ENCODE results near the gene UBASH3A. TPM values are rescaled to one million over a fixed set of nuclear protein-coding genes. Genes with fewer than 3 reads are reported as not detected.

The UBASH3A gene
- total and polyA plus RNA-seq, 12 donors: 0.09 to 1.3 (median 0.15) TPM; not detected in 7

DNA sequence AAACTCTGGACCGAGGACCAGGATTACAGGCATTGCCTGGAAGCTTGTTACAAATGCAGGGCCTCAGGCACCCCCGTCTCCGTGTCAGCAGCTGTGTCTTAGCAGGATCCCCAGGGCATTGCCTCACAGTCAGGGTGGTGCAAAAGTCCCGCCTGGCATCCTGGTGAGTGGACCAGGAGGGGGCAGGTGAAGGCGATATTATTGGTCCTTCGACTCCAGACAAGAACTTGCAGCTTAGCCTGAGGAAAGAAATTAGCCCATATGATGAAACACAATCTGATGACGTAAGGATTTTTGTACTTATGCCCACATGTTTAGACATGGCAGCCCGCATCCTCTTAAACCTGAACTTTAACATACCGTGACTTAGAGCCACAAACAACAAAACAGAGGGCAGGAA, 51.5 kb downstream of the UBASH3A start:
- WGBS, 2 donors: 76 to 80% methylated on average over 9 of the region's 9 CpGs
- no peak overlapping the region for H3K27ac ChIP-seq
- ATAC-seq (no peak), DNase-seq (no peak)
- TF ChIP-seq, protein P1, sequence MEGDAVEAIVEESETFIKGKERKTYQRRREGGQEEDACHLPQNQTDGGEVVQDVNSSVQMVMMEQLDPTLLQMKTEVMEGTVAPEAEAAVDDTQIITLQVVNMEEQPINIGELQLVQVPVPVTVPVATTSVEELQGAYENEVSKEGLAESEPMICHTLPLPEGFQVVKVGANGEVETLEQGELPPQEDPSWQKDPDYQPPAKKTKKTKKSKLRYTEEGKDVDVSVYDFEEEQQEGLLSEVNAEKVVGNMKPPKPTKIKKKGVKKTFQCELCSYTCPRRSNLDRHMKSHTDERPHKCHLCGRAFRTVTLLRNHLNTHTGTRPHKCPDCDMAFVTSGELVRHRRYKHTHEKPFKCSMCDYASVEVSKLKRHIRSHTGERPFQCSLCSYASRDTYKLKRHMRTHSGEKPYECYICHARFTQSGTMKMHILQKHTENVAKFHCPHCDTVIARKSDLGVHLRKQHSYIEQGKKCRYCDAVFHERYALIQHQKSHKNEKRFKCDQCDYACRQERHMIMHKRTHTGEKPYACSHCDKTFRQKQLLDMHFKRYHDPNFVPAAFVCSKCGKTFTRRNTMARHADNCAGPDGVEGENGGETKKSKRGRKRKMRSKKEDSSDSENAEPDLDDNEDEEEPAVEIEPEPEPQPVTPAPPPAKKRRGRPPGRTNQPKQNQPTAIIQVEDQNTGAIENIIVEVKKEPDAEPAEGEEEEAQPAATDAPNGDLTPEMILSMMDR (IDR thresholded peaks at IDR 0.05): no peak
- no peaks in the 10 kb centered on the region for H3K9me3 ChIP-seq
- H3K27me3 ChIP-seq: peaks cover 0 to 16% (median 3%) of the 10 kb centered on the region in 7 donors
- intact Hi-C loops (cut with DNase I): no loop called here
- H3K36me3 ChIP-seq: no peaks in the 10 kb centered on the region
- H3K4me1 ChIP-seq: peaks cover 0 to 5% (median 0%) of the 10 kb centered on the region in 9 donors
- no peak overlapping the region for H3K4me3 ChIP-seq

DNA sequence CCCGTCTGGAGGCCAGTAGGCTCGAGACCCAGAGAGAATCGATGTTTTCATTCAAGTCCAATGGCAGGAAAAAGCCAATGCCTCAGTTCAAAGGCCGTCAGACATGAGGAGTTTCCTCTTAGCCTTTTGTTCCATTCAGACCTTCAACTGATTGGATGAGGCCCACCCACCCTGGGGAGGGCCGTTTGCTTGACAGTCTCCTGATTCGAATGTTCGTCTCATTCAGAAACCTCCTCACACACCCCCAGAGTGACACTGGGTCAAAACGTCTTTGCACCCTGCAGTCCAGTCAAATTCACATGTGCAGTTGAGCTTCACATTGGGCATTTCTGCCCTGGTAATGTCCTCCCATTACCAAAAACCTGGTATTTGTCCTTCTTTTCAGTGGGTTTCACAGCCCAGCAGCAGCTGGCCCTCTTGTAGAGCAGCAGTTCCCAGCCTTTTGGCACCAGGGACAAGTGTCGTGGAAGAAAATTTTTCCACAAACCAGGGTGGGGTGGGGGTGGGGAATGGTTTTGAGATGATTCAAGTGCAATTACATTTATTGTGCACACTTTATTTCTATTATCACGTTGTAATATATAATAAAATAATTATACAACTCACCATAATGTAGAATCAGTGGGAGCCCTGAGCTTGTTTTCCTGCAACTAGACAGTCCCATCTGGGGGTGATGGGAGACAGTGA, 52.2 kb downstream of the UBASH3A start:
- TF ChIP-seq, protein P1 (IDR thresholded peaks at IDR 0.05): no peak
- no peaks in the 10 kb centered on the region for H3K9me3 ChIP-seq
- no peak overlapping the region for H3K27ac ChIP-seq
- no peaks in the 10 kb centered on the region for H3K4me1 ChIP-seq
- ATAC-seq: no peak
- intact Hi-C loops (cut with DNase I): no loop called here
- H3K4me3 ChIP-seq: no peak overlapping the region
- no peak for DNase-seq
- WGBS, 2 donors: 84 to 87% methylated on average over 10 of the region's 10 CpGs
- H3K36me3 ChIP-seq: no peaks in the 10 kb centered on the region
- peaks cover 0 to 16% (median 3%) of the 10 kb centered on the region in 7 donors for H3K27me3 ChIP-seq

DNA sequence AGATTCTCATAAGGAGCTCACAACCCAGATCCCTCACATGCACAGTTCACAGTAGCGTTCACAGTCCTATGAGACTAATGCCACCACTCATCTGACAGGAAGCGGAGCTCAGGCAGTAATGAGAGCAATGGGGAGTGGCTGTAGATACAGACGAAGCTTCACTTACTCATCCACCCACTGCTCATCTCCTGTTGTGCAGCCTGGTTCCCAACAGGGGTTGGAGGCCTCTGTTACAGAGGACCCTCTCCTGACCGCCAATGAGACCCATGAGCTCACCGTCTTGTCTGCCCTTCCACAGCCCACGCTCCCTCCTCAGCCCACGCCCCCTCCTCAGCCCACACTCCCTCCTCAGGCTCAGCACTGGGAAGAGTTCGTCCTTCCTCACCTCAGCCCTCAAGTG, 52.8 kb downstream of the UBASH3A start:
- Histone ChIP-seq H3K4me1 (no peaks in the 10 kb centered on the region), H3K4me3 (no peak overlapping the region), H3K36me3 (no peaks in the 10 kb centered on the region), H3K9me3 (no peaks in the 10 kb centered on the region), H3K27me3 (peaks cover 0 to 16% (median 3%) of the 10 kb centered on the region in 7 donors), H3K27ac (no peak overlapping the region)
- ATAC-seq (no peak), DNase-seq (no peak)
- intact Hi-C loops (cut with DNase I): no loop called here
- WGBS, 2 donors: 73 to 81% methylated on average over 8 of the region's 8 CpGs
- TF ChIP-seq, protein P1 (IDR thresholded peaks at IDR 0.05): no peak

DNA sequence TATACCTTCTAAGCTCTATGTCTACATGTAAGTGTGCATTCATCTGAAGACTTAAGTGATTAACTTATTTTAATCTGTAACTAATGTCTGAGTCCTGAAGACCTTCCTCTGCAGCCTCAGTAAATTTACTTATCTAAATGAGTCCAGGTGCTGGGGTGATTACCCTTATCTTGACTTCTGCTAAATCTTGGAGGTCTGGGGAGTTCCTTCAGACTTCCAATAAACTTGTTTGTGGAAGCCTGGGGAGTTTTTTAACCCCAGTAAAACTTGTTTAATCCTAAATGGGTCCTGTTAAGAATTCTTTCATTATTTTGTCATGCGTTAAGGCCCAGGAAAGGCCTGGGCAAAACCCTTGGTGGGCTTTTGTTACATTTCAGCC, 55.4 kb downstream of the UBASH3A start:
- 91 to 92% methylated on average over 1 of the region's 1 CpG for WGBS, 2 donors
- no peak overlapping the region for H3K27ac ChIP-seq
- H3K27me3 ChIP-seq: peaks cover 0 to 10% (median 3%) of the 10 kb centered on the region in 7 donors
- TF ChIP-seq, protein P1 (IDR thresholded peaks at IDR 0.05): no peak
- no peak overlapping the region for H3K4me3 ChIP-seq
- no peaks in the 10 kb centered on the region for H3K9me3 ChIP-seq
- ATAC-seq (no peak), DNase-seq (no peak)
- peaks cover 0 to 2% (median 0%) of the 10 kb centered on the region in 9 donors for H3K4me1 ChIP-seq
- intact Hi-C loops (cut with DNase I): no loop called here
- H3K36me3 ChIP-seq: no peaks in the 10 kb centered on the region
